Activated CD4-positive, CD25-positive, alpha-beta regulatory T cell (primary cell): ENCODE results near the gene BMPER.

Experiments used
- DNase-seq, 4 experiments: peaks; one replicate each; lab custom pipeline; 2025; lab: John Stamatoyannopoulos, UW

Gene BMPER

GRCh38 chr7:34184466-34184865 lies 279.1 kb downstream of the BMPER start:
- DNase-seq, result no peak

GRCh38 chr7:34187798-34188307 lies 282.5 kb downstream of the BMPER start:
- DNase-seq, result no peak

GRCh38 chr7:34189031-34189430 lies 283.7 kb downstream of the BMPER start:
- no peak for DNase-seq

GRCh38 chr7:34190299-34190698 lies 285.0 kb downstream of the BMPER start:
- no peak for DNase-seq

GRCh38 chr7:34191162-34191561 lies 285.8 kb downstream of the BMPER start:
- no peak for DNase-seq

GRCh38 chr7:34191771-34192479 lies 286.6 kb downstream of the BMPER start:
- no peak for DNase-seq

- DNase-seq, result no peak
Observed at GRCh38 chr7:34192906-34193305, 287.6 kb downstream of the BMPER start.

GRCh38 chr7:34198231-34198641 lies 292.9 kb downstream of the BMPER start:
- no peak for DNase-seq
